ENCODE results near the gene PROM1. TPM values are rescaled to one million over a fixed set of nuclear protein-coding genes. Genes with fewer than 3 reads are reported as not detected.

PROM1 gene
- total RNA-seq, 2 experiments from 2014 or later: not detected

- intact Hi-C loops (cut with DNase I, micrococcal nuclease): no loop called here
- no peaks in the 10 kb centered on the region for H3K36me3 Mint-ChIP-seq (ENCODE audit: low read depth)
- Histone ChIP-seq H3K4me3 (ENCODE audit: low read length) (no peak overlapping the region), H3K9me3 (ENCODE audit: control insufficient read depth in 1 of 2, insufficient read depth in 1 of 2, low read length in 2 of 2) (peaks cover 0 to 4% of the 10 kb centered on the region in 2 experiments), H3K27me3 (ENCODE audit: control insufficient read depth in 1 of 2, insufficient read depth in 2 of 2, low read length in 2 of 2) (peaks cover 16 to 26% of the 10 kb centered on the region in 2 experiments), H3K4me1 (ENCODE audit: insufficient read depth, low read length) (no peaks in the 10 kb centered on the region), H3K27ac (ENCODE audit: low read depth in 1 of 2, low read length in 2 of 2) (no peak overlapping the region), H3K36me3 (ENCODE audit: insufficient read depth, low read length) (no peaks in the 10 kb centered on the region)
- ChIA-PET CTCF (no interaction called here), POLR2A (no interaction called here)
- H3K27ac Mint-ChIP-seq: no peak overlapping the region
- H3K4me3 Mint-ChIP-seq: no peak overlapping the region
- no peak for DNase-seq
- no peak for ATAC-seq (ENCODE audit: poor library complexity)
- no peak for TF ChIP-seq CTCF (IDR thresholded peaks at IDR 0.05)
- peaks cover 63% of the 10 kb centered on the region for H3K27me3 Mint-ChIP-seq
- no peaks in the 10 kb centered on the region for H3K9me3 Mint-ChIP-seq
- H3K4me1 Mint-ChIP-seq (ENCODE audit: low read depth): no peaks in the 10 kb centered on the region
Measured at GRCh38 chr4:16075975-16076757, 7.7 kb downstream of the PROM1 start.

DNA sequence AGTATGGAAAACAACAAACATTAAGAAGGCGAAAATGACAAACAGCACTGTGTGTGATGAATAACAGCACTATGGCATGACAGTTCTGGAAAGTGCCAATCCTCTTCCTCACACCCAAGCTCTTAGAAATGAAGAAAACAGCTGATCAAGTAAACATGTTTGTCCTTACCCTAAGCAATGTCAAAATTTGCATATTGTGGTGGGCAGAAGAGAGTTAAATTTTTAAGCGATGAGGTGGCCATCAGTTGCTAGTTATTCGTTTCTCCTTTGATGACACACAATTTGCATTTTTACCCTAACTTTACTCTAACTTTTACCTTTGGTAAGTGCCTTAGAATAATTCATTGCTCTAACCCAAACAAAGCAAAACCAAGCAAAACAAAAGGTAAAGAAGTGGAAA lies 8.8 kb downstream of the PROM1 start:
- ATAC-seq (ENCODE audit: poor library complexity) (no peak), DNase-seq (no peak)
- H3K4me1 Mint-ChIP-seq (ENCODE audit: low read depth): no peaks in the 10 kb centered on the region
- H3K9me3 Mint-ChIP-seq: no peaks in the 10 kb centered on the region
- TF ChIP-seq CTCF (IDR thresholded peaks at IDR 0.05): no peak
- no peak overlapping the region for H3K27ac Mint-ChIP-seq
- Histone ChIP-seq H3K9me3 (ENCODE audit: control insufficient read depth in 1 of 2, insufficient read depth in 1 of 2, low read length in 2 of 2) (peaks cover 0 to 4% of the 10 kb centered on the region in 2 experiments), H3K36me3 (ENCODE audit: insufficient read depth, low read length) (no peaks in the 10 kb centered on the region), H3K4me1 (ENCODE audit: insufficient read depth, low read length) (no peaks in the 10 kb centered on the region), H3K27me3 (ENCODE audit: control insufficient read depth in 1 of 2, insufficient read depth in 2 of 2, low read length in 2 of 2) (peaks cover 11 to 25% of the 10 kb centered on the region in 2 experiments), H3K27ac (ENCODE audit: low read depth in 1 of 2, low read length in 2 of 2) (no peak overlapping the region), H3K4me3 (ENCODE audit: low read length) (no peak overlapping the region)
- CTCF ChIA-PET: no interaction called here
- H3K4me3 Mint-ChIP-seq: no peak overlapping the region
- POLR2A ChIA-PET: no interaction called here
- intact Hi-C loops (cut with DNase I, micrococcal nuclease): no loop called here
- no peaks in the 10 kb centered on the region for H3K36me3 Mint-ChIP-seq (ENCODE audit: low read depth)
- peaks cover 52% of the 10 kb centered on the region for H3K27me3 Mint-ChIP-seq

- Histone ChIP-seq H3K36me3 (ENCODE audit: insufficient read depth, low read length) (no peaks in the 10 kb centered on the region), H3K27ac (ENCODE audit: low read depth in 1 of 2, low read length in 2 of 2) (no peak overlapping the region), H3K4me1 (ENCODE audit: insufficient read depth, low read length) (no peaks in the 10 kb centered on the region), H3K4me3 (ENCODE audit: low read length) (no peak overlapping the region), H3K9me3 (ENCODE audit: control insufficient read depth in 1 of 2, insufficient read depth in 1 of 2, low read length in 2 of 2) (peaks cover 0 to 4% of the 10 kb centered on the region in 2 experiments), H3K27me3 (ENCODE audit: control insufficient read depth in 1 of 2, insufficient read depth in 2 of 2, low read length in 2 of 2) (peaks cover 0 to 10% of the 10 kb centered on the region in 2 experiments)
- H3K4me3 Mint-ChIP-seq: no peak overlapping the region
- no peak overlapping the region for H3K27ac Mint-ChIP-seq
- POLR2A ChIA-PET: no interaction called here
- peaks cover 30% of the 10 kb centered on the region for H3K27me3 Mint-ChIP-seq
- TF ChIP-seq CTCF (IDR thresholded peaks at IDR 0.05): no peak
- DNase-seq (no peak), ATAC-seq (ENCODE audit: poor library complexity) (no peak)
- no peaks in the 10 kb centered on the region for H3K4me1 Mint-ChIP-seq (ENCODE audit: low read depth)
- intact Hi-C loops (cut with DNase I, micrococcal nuclease): no loop called here
- CTCF ChIA-PET: no interaction called here
- no peaks in the 10 kb centered on the region for H3K9me3 Mint-ChIP-seq
- H3K36me3 Mint-ChIP-seq (ENCODE audit: low read depth): no peaks in the 10 kb centered on the region
Measured at GRCh38 chr4:16072168-16072567, 11.7 kb downstream of the PROM1 start.
